Ovary (tissue), 9 donors: ENCODE data around the gene ERC1. TPM values are rescaled to one million over a fixed set of nuclear protein-coding genes. Genes with fewer than 3 reads are reported as not detected.

Source experiments
- DNase-seq, 5 donors: peaks; one replicate each; pipeline ENCODE4 v3.0.0-alpha.2; 2019 to 2020
- H3K27ac ChIP-seq, 2 donors: fragments of 200-600 bp; one replicate each; pipeline versions ENCODE4 v1.5.1 to v1.8.0; 2019 to 2022
- H3K27me3 ChIP-seq: fragments of 200-600 bp; one replicate; pipeline ENCODE4 v1.8.0; 2022
- H3K36me3 ChIP-seq: fragments of 200-600 bp; sonication (generic); one replicate; pipeline ENCODE4 v1.5.1; 2019
- H3K4me1 ChIP-seq: one replicate; pipeline ENCODE4 v1.8.1; 2013; ENCODE audit warnings: mild to moderate bottlenecking, moderate library complexity; ENCODE audit not compliant: insufficient read depth
- H3K4me3 ChIP-seq: fragments of 200-600 bp; sonication (generic); one replicate; pipeline ENCODE4 v1.5.1; 2017
- H3K9me3 ChIP-seq, 2 donors: fragments of 200-600 bp in 1 of 2; sonication (generic) in 1 of 2; one replicate each; pipeline versions ENCODE4 v1.5.1 to v1.8.1; 2013 to 2019; ENCODE audit warnings: mild to moderate bottlenecking in 1 of 2, moderate library complexity in 1 of 2
- CTCF ChIP-seq, 3 donors: fragments of 450-650 bp in 2 of 3; fragments of 200-600 bp in 1 of 3; IDR thresholded peaks; one replicate each; pipeline versions ENCODE4 v1.5.1 to v1.8.0; 2016 to 2022; ENCODE audit warnings: antibody characterized with exemption in 3 of 3, mild to moderate bottlenecking in 1 of 3
- EP300 ChIP-seq: sonication (generic); formaldehyde crosslinking; IDR thresholded peaks from one replicate; pipeline ENCODE4 v1.6.1; 2017; ENCODE audit warnings: antibody characterized with exemption
- POLR2A ChIP-seq: fragments of 450-650 bp; IDR thresholded peaks from one replicate; pipeline ENCODE4 v1.6.1; 2017; ENCODE audit warnings: antibody characterized with exemption, mild to moderate bottlenecking, moderate library complexity
- WGBS, 3 donors: extraction: QIAGEN DNeasy Blood & Tissue Kit in 1 of 3; methylation state at CpG; one replicate each; pipeline versions ENCODE4 v1.1.5 to v1.1.7; 2013 to 2017; 5-methylcytosine and 5-hydroxymethylcytosine counted together
- intact Hi-C, 4 donors: fragments of 100-400 bp; cut with DNase I; formaldehyde crosslinking; loops; one replicate each; pipeline versions ENCODE4 v1.11.0 to v1.15.1; 2022 to 2023
- polyA plus RNA-seq, 2 donors: library from polyadenylated mRNA; stranded (reverse); fragments of 200-250 nt in 1 of 2; fragments of 350-450 nt in 1 of 2; fragmentation: Illumina TruSeq in 1 of 2; extraction: RNeasy Lipid Tissue Mini Kit (QIAGEN cat#74804) in 1 of 2; gene quantifications; one replicate each; pipeline ENCODE4 v1.2.3, GENCODE V29; 2013 to 2014
- total RNA-seq, 7 donors: library from RNA; depleted of rRNA in 2 of 7; stranded (reverse); fragments of >200 nt in 2 of 7; fragmentation: NEBNext Ultra II Directional in 3 of 7; extraction: Animal tissue kit (Norgen Biotek cat#: 25700) in 3 of 7; gene quantifications; one replicate each; pipeline versions ENCODE4 v1.1.0 to v1.2.4, GENCODE V29; 2016 to 2023
- donor health status: DM: no; HTN: no; CAD: no; lungs with moderate emphysema.
- donor health status: DM: no; HTN: no; CAD: no.
- donor health status: Bipolar disorder and iron deficiency.
- donor health status: DM: yes; HTN: yes; CAD: no.
- donor health status: DM: no; HTN: no; CAD: no.
- donor health status: DM: yes; HTN: yes; CAD: no.

Gene ERC1
- total and polyA plus RNA-seq, 9 donors, result 10.4 to 65.2 (median 51.6) TPM

DNA sequence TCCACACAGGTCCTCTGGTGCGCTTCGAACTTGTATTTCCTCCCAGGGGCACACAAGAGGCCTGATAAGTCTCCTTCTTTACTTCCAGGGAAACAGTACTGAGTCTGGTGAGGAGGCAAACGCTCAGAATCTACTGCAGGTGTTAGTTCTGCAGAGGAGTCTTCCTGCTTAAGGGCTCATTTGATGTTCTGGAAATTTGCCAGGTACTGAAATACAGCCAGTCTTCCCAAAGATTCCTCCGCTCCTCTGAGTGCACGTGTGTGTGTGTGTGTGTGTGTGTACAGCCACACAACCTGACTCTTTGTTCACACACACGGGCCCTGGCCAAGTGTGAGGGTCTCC lies 511.3 kb downstream of the ERC1 start:
- no peaks in the 10 kb centered on the region for H3K27me3 ChIP-seq
- H3K4me3 ChIP-seq, result no peak overlapping the region
- H3K36me3 ChIP-seq, result no peaks in the 10 kb centered on the region
- TF ChIP-seq EP300, result no peak
- no peak for TF ChIP-seq POLR2A
- TF ChIP-seq CTCF (IDR thresholded peaks at IDR 0.05), result no peak
- peaks cover 4% of the 10 kb centered on the region for H3K4me1 ChIP-seq
- intact Hi-C loops, result no loop called here
- WGBS, 3 donors, result 6 to 18% (median 11%) methylated on average over 6 of the region's 6 CpGs
- H3K27ac ChIP-seq, result no peak overlapping the region
- H3K9me3 ChIP-seq, result no peaks in the 10 kb centered on the region
- DNase-seq, result no peak

- H3K4me1 ChIP-seq, result peaks cover 4% of the 10 kb centered on the region
- no peak overlapping the region for H3K27ac ChIP-seq
- no peaks in the 10 kb centered on the region for H3K9me3 ChIP-seq
- H3K4me3 ChIP-seq, result no peak overlapping the region
- TF ChIP-seq CTCF (IDR thresholded peaks at IDR 0.05) (no peak), POLR2A (no peak), EP300 (no peak)
- no peaks in the 10 kb centered on the region for H3K36me3 ChIP-seq
- WGBS, 3 donors, result 41 to 58% (median 56%) methylated on average over 13 of the region's 13 CpGs
- no peaks in the 10 kb centered on the region for H3K27me3 ChIP-seq
- no peak for DNase-seq
- intact Hi-C loops, result no loop called here
These were observed 511.8 kb downstream of the ERC1 start for GRCh38 chr12:1502831-1503230.

- Histone ChIP-seq H3K36me3 (no peaks in the 10 kb centered on the region), H3K4me1 (peaks cover 4% of the 10 kb centered on the region), H3K27ac (no peak overlapping the region), H3K9me3 (no peaks in the 10 kb centered on the region), H3K27me3 (no peaks in the 10 kb centered on the region), H3K4me3 (no peak overlapping the region)
- DNase-seq, result no peak
- 86 to 88% (median 87%) methylated on average over 22 of the region's 22 CpGs for WGBS, 3 donors
- intact Hi-C loops, result no loop called here
- TF ChIP-seq CTCF (IDR thresholded peaks at IDR 0.05) (no peak), POLR2A (no peak), EP300 (no peak)
These were observed 512.3 kb downstream of the ERC1 start for GRCh38 chr12:1503281-1503711.

- intact Hi-C loops, result no loop called here
- no peak overlapping the region for H3K4me3 ChIP-seq
These were observed 513.4 kb downstream of the ERC1 start for GRCh38 chr12:1504304-1504894.

More at GRCh38 chr12:1504304-1504894, 513.4 kb downstream of the ERC1 start:
- TF ChIP-seq POLR2A (no peak), CTCF (IDR thresholded peaks at IDR 0.05) (no peak), EP300 (no peak)
- no peak for DNase-seq
- Histone ChIP-seq H3K4me1 (peaks cover 4% of the 10 kb centered on the region), H3K27ac (no peak overlapping the region), H3K27me3 (no peaks in the 10 kb centered on the region), H3K9me3 (no peaks in the 10 kb centered on the region), H3K36me3 (no peaks in the 10 kb centered on the region)
- WGBS, 3 donors, result 84 to 88% (median 87%) methylated on average over 16 of the region's 16 CpGs
